Measurements from ENCODE around the gene KCNE1. TPM values are rescaled to one million over a fixed set of nuclear protein-coding genes. Genes with fewer than 3 reads are reported as not detected.
A peak's percentile ranks its signal among the peaks of the same experiment; 100 is the strongest.

The KCNE1 gene
- total RNA-seq, 1 donor from 2014 or later: 0.59 TPM

DNA sequence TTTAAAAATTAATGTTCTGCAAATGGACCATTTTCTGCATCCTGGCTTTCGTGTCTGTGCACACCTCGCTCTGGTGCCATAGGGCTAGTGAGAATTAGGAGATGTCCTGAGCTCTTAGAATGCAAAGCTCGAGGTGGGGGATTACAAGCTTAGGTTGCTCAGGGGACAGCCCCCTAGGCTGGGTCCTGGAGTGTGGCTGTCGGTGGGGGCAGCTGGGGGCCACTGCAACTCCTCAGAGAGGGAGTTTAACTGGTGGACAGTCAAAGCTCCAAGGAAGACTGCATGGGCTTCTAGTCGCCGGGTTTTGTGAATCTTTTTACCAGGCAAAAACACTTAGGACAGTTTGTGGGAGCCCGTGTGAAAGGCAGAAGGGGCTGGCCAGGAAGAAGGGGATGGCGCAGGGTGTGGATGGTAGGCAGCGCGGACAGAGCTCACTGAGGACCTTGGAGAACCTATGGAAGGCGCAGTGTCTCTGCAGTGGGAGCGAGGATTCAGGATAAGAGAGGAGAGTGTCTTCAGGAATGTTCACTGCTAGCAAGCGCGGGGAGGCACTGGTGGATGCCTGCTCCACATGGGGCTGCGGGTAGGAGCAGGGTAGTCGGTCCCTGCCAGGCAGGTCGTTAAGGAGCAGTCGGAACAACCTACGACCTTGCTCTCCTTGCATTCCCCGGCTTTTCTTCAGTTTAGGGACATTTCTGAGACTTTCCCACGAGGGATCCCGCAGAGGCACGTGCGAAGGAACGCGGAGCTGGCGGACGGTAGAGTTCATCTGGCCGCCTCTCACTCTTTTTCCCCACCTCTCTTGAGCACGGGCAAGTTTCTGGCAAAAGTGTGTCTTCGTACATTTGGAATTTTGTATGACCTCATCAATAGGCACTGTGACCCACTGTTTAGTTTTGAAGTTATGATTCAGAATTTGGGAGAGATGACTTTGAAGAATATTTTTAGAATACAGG lies 12.9 kb upstream of the KCNE1 start:
- H3K27me3 Mint-ChIP-seq (ENCODE audit: unreplicated experiment): no peaks in the 10 kb centered on the region
- H3K36me3 Mint-ChIP-seq (ENCODE audit: unreplicated experiment): peaks cover 34% of the 10 kb centered on the region
- H3K4me1 Mint-ChIP-seq (ENCODE audit: unreplicated experiment): peaks cover 70% of the 10 kb centered on the region
- H3K4me3 Mint-ChIP-seq (ENCODE audit: unreplicated experiment): peak overlapping the region; percentile 83
- H3K27ac Mint-ChIP-seq (ENCODE audit: unreplicated experiment): peak overlapping the region; percentile 98
- DNase-seq (ENCODE audit: extremely low spot score, unreplicated experiment): no peak
- H3K9me3 Mint-ChIP-seq (ENCODE audit: unreplicated experiment): no peaks in the 10 kb centered on the region
- TF ChIP-seq, protein P1, sequence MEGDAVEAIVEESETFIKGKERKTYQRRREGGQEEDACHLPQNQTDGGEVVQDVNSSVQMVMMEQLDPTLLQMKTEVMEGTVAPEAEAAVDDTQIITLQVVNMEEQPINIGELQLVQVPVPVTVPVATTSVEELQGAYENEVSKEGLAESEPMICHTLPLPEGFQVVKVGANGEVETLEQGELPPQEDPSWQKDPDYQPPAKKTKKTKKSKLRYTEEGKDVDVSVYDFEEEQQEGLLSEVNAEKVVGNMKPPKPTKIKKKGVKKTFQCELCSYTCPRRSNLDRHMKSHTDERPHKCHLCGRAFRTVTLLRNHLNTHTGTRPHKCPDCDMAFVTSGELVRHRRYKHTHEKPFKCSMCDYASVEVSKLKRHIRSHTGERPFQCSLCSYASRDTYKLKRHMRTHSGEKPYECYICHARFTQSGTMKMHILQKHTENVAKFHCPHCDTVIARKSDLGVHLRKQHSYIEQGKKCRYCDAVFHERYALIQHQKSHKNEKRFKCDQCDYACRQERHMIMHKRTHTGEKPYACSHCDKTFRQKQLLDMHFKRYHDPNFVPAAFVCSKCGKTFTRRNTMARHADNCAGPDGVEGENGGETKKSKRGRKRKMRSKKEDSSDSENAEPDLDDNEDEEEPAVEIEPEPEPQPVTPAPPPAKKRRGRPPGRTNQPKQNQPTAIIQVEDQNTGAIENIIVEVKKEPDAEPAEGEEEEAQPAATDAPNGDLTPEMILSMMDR (IDR thresholded peaks at IDR 0.05): no peak

DNA sequence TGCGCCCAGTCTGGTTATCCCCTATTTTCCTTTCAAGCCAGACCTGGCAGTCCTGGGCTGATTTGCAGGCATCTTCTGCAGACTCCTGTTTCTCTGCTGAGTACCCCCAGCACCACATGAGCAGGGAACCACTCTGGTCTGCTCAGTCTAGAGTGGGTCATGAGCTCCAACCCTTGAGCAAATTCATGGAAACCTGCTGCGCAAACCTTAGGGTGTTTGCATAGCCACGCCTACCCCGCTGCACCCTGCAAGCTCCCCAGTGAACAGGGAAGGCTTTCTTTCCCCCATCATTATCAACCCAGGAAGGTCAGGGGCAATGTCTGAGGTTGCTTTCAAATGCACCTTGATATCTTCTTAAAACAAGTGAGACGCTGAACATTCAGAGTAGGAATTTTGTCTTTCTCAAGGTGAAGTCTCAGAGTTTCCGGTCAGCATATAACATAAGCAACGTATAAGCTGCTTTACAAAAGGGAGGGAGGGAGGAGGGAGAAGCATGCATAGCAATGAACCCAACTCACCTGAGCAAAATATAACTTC lies 11.1 kb upstream of the KCNE1 start:
- Mint-ChIP-seq H3K27ac (ENCODE audit: unreplicated experiment) (no peak overlapping the region), H3K4me3 (ENCODE audit: unreplicated experiment) (peak overlapping the region; percentile 10), H3K27me3 (ENCODE audit: unreplicated experiment) (no peaks in the 10 kb centered on the region), H3K36me3 (ENCODE audit: unreplicated experiment) (peaks cover 49% of the 10 kb centered on the region), H3K4me1 (ENCODE audit: unreplicated experiment) (peaks cover 73% of the 10 kb centered on the region), H3K9me3 (ENCODE audit: unreplicated experiment) (no peaks in the 10 kb centered on the region)
- DNase-seq (ENCODE audit: extremely low spot score, unreplicated experiment): no peak
- TF ChIP-seq, protein P1 (IDR thresholded peaks at IDR 0.05): no peak

DNA sequence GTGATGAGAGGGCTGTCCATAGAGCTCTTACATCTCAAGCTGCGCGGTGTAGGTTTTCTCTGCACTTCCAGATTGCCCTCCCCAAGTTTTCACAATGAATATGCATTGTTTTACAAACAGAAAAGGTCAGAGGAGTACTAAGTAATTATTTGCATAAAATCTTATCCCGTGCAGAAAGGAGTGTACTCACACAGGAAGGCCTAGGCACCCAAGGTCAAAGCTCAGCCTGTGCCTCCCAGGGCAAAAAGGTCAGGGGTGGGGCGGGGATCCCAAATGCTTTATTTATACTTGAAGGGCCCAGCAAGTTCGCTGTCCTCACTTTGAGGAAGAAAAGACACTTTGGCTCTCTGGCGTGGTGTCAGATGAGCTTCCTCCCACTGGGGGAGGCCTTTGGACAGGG lies 10.3 kb upstream of the KCNE1 start:
- H3K27ac Mint-ChIP-seq (ENCODE audit: unreplicated experiment): peak overlapping the region; percentile 31
- no peaks in the 10 kb centered on the region for H3K27me3 Mint-ChIP-seq (ENCODE audit: unreplicated experiment)
- H3K4me3 Mint-ChIP-seq (ENCODE audit: unreplicated experiment): peak overlapping the region; percentile 2
- H3K9me3 Mint-ChIP-seq (ENCODE audit: unreplicated experiment): no peaks in the 10 kb centered on the region
- peaks cover 73% of the 10 kb centered on the region for H3K4me1 Mint-ChIP-seq (ENCODE audit: unreplicated experiment)
- TF ChIP-seq, protein P1 (IDR thresholded peaks at IDR 0.05): no peak
- DNase-seq (ENCODE audit: extremely low spot score, unreplicated experiment): no peak
- H3K36me3 Mint-ChIP-seq (ENCODE audit: unreplicated experiment): peaks cover 55% of the 10 kb centered on the region

DNA sequence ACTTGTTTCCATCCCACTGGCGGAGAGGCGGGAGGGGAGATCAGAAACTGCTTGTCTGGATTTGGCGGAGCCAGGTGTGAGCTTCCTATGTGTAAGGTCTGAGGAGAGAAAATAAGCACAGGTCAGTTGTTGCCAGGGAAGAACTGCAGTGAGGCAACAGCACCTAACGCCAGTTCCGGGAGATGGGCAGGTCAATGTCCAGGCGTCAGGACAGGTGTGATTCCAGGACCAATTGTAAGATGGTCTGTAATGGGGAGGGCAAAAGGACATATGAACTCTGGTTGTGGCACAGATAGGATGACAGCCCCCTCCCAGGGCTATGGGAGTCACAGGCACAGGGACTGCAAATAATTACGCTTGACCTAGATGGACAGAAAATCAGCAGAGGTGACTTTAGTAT lies 9.6 kb upstream of the KCNE1 start:
- no peaks in the 10 kb centered on the region for H3K27me3 Mint-ChIP-seq (ENCODE audit: unreplicated experiment)
- TF ChIP-seq, protein P1 (IDR thresholded peaks at IDR 0.05): no peak
- DNase-seq (ENCODE audit: extremely low spot score, unreplicated experiment): no peak
- peaks cover 68% of the 10 kb centered on the region for H3K4me1 Mint-ChIP-seq (ENCODE audit: unreplicated experiment)
- H3K27ac Mint-ChIP-seq (ENCODE audit: unreplicated experiment): no peak overlapping the region
- no peaks in the 10 kb centered on the region for H3K9me3 Mint-ChIP-seq (ENCODE audit: unreplicated experiment)
- no peak overlapping the region for H3K4me3 Mint-ChIP-seq (ENCODE audit: unreplicated experiment)
- peaks cover 61% of the 10 kb centered on the region for H3K36me3 Mint-ChIP-seq (ENCODE audit: unreplicated experiment)
